Suprapubic skin (tissue), 4 donors: ENCODE data around the gene USP22. TPM values are rescaled to one million over a fixed set of nuclear protein-coding genes. Genes with fewer than 3 reads are reported as not detected.

Experiments
- DNase-seq, 2 donors: peaks; one replicate each; pipeline ENCODE4 v3.0.0-alpha.2; 2019; ENCODE audit warnings: low spot score in 2 of 2
- H3K27ac ChIP-seq: fragments of 200-600 bp; sonication (generic); one replicate; pipeline ENCODE4 v1.5.1; 2019
- H3K27me3 ChIP-seq: fragments of 200-600 bp; sonication (generic); one replicate; pipeline ENCODE4 v1.5.1; 2019
- H3K36me3 ChIP-seq: fragments of 200-600 bp; sonication (generic); one replicate; pipeline ENCODE4 v1.5.1; 2019
- H3K4me1 ChIP-seq: fragments of 200-600 bp; sonication (generic); one replicate; pipeline ENCODE4 v1.5.1; 2019
- H3K4me3 ChIP-seq: fragments of 200-600 bp; sonication (generic); one replicate; pipeline ENCODE4 v1.5.1; 2019; ENCODE audit warnings: mild to moderate bottlenecking
- H3K9me3 ChIP-seq: fragments of 200-600 bp; sonication (generic); one replicate; pipeline ENCODE4 v1.5.1; 2019
- EP300 ChIP-seq: sonication (generic); formaldehyde crosslinking; IDR thresholded peaks from one replicate; pipeline ENCODE4 v1.6.1; 2017; ENCODE audit warnings: antibody characterized with exemption
- POLR2A ChIP-seq, 2 donors: fragments of 450-650 bp; IDR thresholded peaks; one replicate each; pipeline ENCODE4 v1.6.1; 2017; ENCODE audit warnings: antibody characterized with exemption in 2 of 2, mild to moderate bottlenecking in 2 of 2, moderate library complexity in 2 of 2
- POLR2AphosphoS5 ChIP-seq, 3 donors: sonication (generic); formaldehyde crosslinking; IDR thresholded peaks; one replicate each; pipeline ENCODE4 v1.6.1; 2017; ENCODE audit warnings: antibody characterized with exemption in 3 of 3
- WGBS: methylation state at CpG from one replicate; pipeline ENCODE4 v1.1.5; 2018; 5-methylcytosine and 5-hydroxymethylcytosine counted together
- total RNA-seq, 4 donors: library from RNA; depleted of rRNA; stranded (reverse); fragments of >200 nt; gene quantifications; one replicate each; pipeline ENCODE4 v1.1.0, GENCODE V29; 2016
- TF ChIP-seq, protein P1 (sequence below), 2 donors: fragments of 200-600 bp in 1 of 2; fragments of 450-650 bp in 1 of 2; sonication (generic) in 1 of 2; IDR thresholded peaks; one replicate each; pipeline ENCODE4 v1.5.1; 2016 to 2019; ENCODE audit warnings: antibody characterized with exemption in 2 of 2, mild to moderate bottlenecking in 1 of 2, moderate library complexity in 1 of 2

USP22 gene
- total RNA-seq, 4 donors from 2014 or later, result 116 to 166 (median 152) TPM

DNA sequence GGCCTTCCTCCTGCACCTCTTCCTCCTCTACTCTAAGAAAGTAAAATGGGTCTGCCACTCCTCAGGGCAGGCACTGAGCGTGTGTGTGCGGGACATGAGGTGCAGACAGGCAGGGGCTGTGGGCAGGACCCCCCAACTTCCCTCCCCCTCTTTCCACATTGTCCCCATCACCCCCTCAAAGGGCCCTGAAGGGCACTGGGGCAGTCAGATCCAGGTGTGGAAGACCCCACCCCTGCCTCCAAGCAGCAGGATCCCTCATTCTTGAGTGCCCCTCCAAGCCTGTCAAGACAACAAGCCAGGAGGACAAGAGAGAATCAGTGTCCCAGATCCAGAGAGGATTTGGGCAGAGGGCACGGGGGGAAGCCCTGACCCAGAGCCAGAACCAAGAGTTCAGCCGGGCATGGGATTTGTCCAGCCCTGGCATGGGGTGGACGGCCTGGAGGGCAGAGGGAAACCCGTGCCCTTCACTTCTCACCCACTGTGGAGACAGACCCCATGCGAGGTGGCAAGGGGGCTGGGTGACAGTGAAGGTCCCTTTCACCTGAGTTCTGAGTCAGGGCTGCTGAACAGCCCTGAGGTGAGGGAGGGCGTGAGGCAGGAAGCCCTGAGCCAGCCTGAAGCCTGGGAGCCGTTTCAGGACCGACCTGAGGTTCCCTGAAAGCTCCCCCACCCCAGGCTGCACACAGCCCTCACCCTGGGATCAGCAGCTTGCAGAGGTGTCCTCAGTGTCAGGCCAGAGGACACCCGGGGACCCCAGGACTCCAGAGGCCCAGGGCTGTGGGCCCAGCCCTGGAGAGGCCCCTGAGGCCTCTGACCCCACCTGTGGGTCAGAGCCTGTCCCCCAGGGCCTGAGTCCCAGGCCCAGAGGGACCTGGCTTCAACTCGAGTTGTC lies 45.8 kb downstream of the USP22 start:
- WGBS, result 91% methylated on average over 6 of the region's 12 CpGs
- Histone ChIP-seq H3K27me3 (no peaks in the 10 kb centered on the region), H3K4me3 (no peak overlapping the region), H3K4me1 (peaks cover 20% of the 10 kb centered on the region), H3K27ac (no peak overlapping the region), H3K36me3 (peaks cover 25% of the 10 kb centered on the region), H3K9me3 (no peaks in the 10 kb centered on the region)
- DNase-seq, result peak in 1 of 2 donors; percentile 50
- TF ChIP-seq EP300 (no peak), POLR2A (IDR thresholded peaks at IDR 0.05) (no peak), POLR2AphosphoS5 (IDR thresholded peaks at IDR 0.05) (no peak)
- TF ChIP-seq, protein P1, sequence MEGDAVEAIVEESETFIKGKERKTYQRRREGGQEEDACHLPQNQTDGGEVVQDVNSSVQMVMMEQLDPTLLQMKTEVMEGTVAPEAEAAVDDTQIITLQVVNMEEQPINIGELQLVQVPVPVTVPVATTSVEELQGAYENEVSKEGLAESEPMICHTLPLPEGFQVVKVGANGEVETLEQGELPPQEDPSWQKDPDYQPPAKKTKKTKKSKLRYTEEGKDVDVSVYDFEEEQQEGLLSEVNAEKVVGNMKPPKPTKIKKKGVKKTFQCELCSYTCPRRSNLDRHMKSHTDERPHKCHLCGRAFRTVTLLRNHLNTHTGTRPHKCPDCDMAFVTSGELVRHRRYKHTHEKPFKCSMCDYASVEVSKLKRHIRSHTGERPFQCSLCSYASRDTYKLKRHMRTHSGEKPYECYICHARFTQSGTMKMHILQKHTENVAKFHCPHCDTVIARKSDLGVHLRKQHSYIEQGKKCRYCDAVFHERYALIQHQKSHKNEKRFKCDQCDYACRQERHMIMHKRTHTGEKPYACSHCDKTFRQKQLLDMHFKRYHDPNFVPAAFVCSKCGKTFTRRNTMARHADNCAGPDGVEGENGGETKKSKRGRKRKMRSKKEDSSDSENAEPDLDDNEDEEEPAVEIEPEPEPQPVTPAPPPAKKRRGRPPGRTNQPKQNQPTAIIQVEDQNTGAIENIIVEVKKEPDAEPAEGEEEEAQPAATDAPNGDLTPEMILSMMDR (IDR thresholded peaks at IDR 0.05), result no peak

DNA sequence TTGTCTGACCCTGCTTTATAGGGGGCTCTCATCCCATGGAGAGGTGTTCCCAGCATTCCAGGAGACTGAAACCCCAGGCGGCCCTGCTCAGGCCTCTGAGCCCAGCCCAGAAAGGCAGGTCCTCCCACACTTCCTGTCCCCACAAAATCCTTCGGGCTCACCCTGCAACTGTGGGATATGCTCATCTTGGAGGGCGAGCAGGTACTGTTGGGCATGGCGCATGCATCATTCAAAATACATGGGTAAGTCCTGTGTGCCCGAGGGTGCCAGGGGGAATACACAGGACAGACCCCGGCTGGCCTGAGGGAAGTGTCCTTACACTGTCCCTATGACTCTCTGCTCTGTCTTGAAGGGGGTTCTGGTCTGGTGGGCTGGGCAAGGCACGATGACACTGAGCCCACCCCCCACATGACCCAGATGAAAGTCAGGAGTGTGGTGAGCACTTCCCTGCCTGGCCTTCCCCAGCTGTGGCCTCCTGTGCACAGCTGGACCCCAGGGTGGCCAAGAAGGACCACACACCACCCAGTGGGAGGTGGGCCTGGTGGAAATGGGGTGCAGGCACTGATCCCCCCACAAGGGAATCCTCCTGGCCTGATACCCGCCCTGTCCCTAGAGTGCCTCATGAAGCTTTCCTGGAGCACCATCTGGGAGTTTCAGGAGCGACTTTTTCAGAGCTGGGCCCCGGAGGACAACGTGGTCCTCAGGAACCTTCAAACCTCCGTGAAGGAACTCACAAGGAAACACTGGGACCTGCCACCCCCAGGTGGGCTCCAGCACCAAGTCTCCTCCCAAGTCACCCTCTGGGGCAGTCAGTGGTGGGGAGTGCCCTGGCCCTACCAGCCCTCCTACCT lies 46.7 kb downstream of the USP22 start:
- H3K27ac ChIP-seq, result no peak overlapping the region
- no peaks in the 10 kb centered on the region for H3K9me3 ChIP-seq
- no peak for DNase-seq
- 81% methylated on average over 6 of the region's 12 CpGs for WGBS
- no peaks in the 10 kb centered on the region for H3K27me3 ChIP-seq
- no peak overlapping the region for H3K4me3 ChIP-seq
- peaks cover 16% of the 10 kb centered on the region for H3K36me3 ChIP-seq
- TF ChIP-seq POLR2AphosphoS5 (IDR thresholded peaks at IDR 0.05) (no peak), POLR2A (IDR thresholded peaks at IDR 0.05) (no peak), EP300 (no peak)
- TF ChIP-seq, protein P1 (IDR thresholded peaks at IDR 0.05), result no peak
- peaks cover 18% of the 10 kb centered on the region for H3K4me1 ChIP-seq

DNA sequence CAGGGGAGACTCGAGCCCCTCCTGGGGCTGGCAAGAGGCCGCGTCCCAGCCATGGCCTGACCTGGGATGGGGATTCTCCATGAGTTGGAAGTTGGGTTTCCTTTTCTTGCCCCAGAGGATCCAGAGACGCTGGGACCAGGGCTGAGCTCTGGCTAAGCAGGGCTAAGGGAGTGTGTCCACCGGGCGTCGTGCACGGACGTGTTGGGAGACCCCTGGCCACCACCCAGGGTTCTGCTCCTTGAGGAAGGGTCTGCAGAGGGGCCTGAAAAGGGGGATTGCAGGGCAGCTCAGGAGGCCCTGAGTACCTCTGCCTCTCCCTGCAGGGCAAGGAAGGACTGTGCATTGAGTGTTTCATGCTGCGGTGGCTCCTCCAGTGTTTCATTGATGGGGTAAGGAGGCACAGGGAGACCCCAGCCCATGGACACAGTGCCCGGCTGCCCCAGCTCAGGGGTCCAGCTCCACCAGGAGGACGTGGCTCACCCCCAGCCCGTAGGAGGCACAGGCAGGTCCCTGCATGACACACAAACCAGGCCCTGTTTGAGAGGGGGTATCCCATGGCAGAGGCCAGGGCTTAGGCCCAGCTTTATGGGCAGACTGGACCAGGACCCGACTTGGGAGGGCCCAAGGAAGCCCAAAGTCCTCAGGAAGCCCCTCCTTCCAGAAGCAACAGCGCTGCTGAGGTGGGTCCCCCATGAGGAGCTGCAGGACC lies 47.5 kb downstream of the USP22 start:
- TF ChIP-seq POLR2A (IDR thresholded peaks at IDR 0.05) (no peak), POLR2AphosphoS5 (IDR thresholded peaks at IDR 0.05) (no peak), EP300 (no peak)
- TF ChIP-seq, protein P1 (IDR thresholded peaks at IDR 0.05), result no peak
- WGBS, result 84% methylated on average over 3 of the region's 15 CpGs
- H3K4me1 ChIP-seq, result peaks cover 18% of the 10 kb centered on the region
- no peaks in the 10 kb centered on the region for H3K27me3 ChIP-seq
- peaks cover 12% of the 10 kb centered on the region for H3K36me3 ChIP-seq
- no peak for DNase-seq
- H3K27ac ChIP-seq, result no peak overlapping the region
- H3K9me3 ChIP-seq, result no peaks in the 10 kb centered on the region
- no peak overlapping the region for H3K4me3 ChIP-seq

DNA sequence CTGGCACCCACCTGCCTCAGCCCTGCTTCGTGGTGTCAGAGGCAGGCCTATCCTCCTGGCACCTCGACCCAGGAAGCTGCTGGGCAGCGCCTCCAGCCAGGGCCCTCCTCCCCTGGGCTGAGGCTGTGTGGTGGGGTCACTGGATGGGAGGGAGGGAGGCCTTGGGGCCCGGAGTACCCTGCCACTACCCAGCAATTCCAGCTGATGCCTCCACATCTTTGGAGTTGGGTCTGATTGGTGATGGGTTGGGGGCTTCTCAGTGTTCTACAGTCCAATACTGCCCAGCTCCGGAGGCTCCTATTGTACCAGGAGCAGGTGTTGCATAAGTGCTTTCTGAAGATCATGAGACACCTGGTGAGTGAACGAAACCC lies 48.0 kb downstream of the USP22 start:
- no peak for DNase-seq
- 89% methylated on average over 3 of the region's 6 CpGs for WGBS
- Histone ChIP-seq H3K9me3 (no peaks in the 10 kb centered on the region), H3K27me3 (no peaks in the 10 kb centered on the region), H3K36me3 (peaks cover 7% of the 10 kb centered on the region), H3K4me3 (no peak overlapping the region), H3K4me1 (peaks cover 18% of the 10 kb centered on the region), H3K27ac (no peak overlapping the region)
- TF ChIP-seq EP300 (no peak), POLR2AphosphoS5 (IDR thresholded peaks at IDR 0.05) (no peak), POLR2A (IDR thresholded peaks at IDR 0.05) (no peak)
- TF ChIP-seq, protein P1 (IDR thresholded peaks at IDR 0.05), result no peak
